HG03045 (cell line): ENCODE results near the gene S100A2.
"Not testable (repeated sequence)": the region's sequence is repeated elsewhere in the genome, so short reads cannot be mapped to it uniquely, and the experiment has no call there.

Experiments used
- ATAC-seq: cut with Tn5 transposase; IDR thresholded peaks from one replicate; pipeline ENCODE4 v1.9.1; 2021; ENCODE audit warnings: mild to moderate bottlenecking, moderate library complexity; ENCODE audit not compliant: unreplicated experiment

The S100A2 gene

GRCh38 chr1:153566414-153567371 lies 1.0 kb upstream of the S100A2 start:
- no peak for ATAC-seq

DNA sequence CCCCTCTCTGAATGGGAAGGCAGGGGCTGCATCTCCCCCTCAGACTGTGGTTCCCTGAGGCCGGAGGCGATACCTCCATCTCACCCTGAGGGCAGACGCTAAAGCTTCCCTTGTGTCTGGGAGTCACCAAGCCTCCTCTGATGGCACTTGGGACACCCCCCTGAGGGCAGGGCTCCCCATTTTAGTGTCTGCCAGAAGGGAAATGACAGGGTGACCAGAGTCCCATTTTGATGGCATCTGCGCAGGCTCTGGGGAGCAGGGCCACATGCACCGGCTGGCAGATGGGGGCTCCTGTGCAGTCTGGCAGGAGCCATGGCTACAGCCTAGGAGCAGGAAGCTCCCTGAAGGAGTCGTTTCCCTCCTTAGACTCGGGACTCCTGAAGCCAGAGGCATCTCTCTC lies 1.7 kb downstream of the S100A2 start:
- no peak for ATAC-seq

DNA sequence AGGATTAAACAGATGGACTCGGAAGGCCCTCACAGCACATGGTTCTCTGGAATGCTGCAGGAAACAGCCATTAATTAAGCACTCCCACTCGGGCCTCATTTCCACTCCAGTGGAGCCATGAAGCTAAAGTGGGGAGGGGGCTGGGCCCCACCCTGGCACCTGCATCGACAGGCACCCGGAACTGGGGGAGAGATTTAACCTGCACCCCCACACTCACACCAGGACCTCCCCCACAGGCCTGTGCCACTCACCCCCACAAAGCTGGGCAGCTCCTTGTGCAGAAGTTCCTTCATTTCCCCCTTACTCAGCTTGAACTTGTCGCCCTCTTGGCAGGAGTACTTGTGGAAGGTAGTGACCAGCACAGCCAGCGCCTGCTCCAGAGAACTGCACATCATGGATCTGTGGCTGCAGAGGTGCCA lies 2.2 kb downstream of the S100A2 start:
- no peak for ATAC-seq

DNA sequence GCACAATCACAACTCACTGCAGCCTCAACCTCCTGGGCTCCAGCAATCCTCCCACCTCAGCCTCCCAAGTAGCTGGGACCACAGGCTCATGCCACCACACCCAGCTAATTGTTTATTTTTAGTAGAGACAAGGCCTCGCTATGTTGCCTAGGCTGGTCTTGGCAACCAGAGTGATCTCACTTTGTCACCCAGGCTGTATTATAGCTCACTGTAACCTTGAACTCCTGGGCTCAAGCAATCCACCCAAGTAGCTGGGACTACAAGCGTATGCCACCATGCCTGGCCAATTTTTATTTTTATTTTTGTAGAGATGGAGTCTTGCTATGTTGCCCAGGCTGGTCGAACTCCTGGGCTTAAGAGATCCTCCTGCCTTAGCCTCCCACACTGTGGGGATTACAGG lies 3.6 kb downstream of the S100A2 start:
- not testable (repeated sequence) for ATAC-seq

DNA sequence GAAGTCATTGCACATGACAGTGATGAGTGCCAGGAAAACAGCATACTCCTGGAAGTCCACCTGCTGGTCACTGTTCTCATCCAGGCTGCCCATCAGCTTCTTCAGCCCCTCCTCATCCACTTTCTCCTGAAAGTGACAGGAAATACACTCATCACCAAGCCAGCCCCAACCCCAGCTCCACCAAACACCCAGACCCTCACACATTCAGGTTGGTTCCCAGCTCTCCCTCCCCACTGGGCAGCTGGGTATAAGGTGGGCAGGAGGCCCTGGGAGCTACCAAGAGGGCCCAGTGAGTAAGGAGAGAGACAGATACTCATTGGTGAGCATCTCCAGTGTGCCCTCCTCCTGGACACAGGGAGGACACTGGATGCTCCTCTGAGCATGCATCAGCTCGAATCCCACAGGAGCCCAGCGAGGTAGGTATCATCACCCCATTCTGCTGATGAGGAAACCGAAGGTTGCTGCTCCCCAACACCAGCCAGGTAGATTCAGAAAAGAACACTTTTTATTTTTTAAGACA lies 4.1 kb downstream of the S100A2 start:
- ATAC-seq, result no peak

DNA sequence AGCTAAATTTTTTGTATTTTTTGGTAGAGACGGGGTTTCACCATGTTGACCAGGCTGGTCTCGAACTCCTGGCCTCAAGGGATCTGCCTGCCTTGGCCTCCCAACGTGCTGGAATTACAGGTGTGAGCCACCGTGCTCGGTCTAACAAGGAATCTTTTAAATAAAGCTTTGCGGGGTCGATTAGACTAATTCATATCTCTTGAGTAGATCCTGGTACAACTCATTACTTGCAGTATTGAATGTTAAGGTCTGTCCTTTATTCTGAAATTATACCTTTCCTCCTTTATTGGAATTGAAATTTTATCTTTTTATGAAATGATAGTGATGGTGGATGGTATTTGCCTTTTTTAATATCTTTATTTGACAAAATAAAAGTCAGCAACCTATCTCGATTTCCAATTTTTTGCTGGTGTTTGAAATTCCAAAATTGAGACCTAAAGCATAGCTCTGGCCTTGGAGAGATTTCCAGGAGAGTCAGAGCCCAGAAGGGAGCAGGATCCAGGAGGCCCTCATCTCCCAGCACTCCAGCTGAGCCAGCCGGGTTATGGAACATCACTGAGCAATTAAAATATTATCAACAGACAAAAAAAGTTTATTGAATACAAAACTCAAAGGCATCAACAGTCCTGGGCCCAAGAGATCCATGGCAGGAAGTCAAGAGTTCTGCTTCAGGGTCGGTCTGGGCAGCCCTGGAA lies 4.7 kb downstream of the S100A2 start:
- no peak for ATAC-seq

DNA sequence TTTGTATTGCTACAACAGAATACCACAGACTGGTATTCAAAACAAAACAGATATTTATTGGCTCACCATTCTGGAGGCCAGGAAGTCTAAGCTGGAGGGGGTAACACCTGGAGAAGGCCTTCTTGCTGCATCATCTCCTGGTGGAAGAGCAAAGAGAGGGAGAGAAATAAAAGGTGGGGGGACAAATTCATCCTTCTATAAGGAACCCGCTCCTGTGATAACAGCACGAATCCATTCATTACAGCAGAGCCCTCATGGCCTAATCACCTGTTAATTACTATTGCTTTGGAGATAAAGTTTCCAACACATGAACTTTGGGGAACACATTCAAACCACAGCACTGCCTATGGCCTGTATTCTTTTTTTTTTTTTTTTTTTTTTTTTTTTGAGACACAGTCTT lies 5.4 kb downstream of the S100A2 start:
- no peak for ATAC-seq

DNA sequence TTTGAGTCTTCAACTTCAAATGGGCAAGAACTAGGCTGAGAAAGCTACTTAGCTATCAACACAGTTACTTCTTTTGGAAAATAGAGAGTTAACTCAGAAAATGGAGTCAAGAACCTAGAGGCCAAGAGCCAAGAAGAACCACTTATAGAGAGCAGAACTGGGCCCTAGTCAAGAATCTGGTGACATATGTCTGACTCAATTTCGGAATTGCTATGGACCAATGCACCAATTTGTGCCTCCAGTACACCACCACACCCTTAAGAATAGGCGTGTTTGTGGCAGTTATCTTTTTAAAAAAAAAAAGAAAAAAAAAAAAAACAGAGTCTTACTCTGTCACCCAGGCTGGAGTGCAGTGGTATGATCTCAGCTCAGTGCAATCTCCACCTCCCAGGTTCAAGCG lies 7.8 kb downstream of the S100A2 start:
- no peak for ATAC-seq

- ATAC-seq, result no peak
Measured at GRCh38 chr1:153556348-153556747, 9.3 kb downstream of the S100A2 start.

DNA sequence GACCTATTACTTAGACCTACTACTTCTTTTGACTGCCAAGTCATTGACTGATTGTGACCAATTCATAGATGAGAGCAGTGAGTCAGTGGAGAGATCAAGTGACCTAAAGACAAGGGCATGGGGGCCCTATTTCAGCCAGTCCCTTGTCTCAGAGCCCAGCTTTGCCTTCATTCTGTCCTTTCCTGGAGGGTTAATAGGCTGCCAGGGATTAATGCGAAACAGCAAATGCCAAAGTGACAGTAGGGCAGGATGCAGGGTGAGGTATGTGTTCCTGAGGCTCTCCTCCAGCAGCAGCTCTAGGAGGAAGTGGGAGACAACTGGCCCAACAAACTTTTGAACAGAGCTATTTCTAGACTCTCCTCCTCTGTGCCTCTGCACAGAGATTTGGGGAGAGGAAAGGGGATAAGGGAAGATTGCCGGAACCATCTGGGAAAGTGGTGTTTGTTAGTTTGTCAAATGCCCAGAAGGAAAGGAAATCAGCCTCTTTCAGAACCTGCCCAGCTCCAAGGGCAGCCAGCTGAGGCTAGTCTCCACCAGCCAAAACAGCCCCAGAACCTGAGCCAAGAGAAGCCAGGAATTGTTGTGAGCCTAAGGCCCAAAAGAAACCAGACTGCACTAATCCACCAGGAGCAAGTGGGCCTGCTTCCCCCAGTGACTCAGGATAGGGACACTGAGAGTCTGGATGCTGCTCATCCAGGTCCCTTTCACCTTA lies 11.7 kb downstream of the S100A2 start:
- no peak for ATAC-seq

- ATAC-seq, result no peak
Measured at GRCh38 chr1:153553096-153553495, 12.5 kb downstream of the S100A2 start.

DNA sequence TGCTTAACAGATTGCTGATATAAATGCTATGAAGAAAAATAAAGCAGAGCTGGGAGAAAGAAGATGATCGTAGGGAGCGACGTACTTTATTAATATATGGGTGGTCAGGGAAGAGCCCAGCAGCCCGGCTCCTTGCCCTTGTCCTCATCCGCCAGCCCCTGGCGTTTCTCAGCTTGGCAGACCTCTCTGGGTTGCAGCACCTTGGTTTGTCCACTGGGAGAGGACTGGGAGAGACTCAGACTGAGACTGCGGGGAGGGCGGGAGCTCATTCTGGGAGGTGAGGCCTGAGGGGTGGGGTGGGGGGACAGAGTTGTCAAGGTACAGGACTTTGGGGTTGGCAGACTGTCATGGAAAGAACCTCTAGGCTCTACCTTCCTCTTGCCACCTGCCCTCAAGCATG lies 13.3 kb downstream of the S100A2 start:
- ATAC-seq, result no peak

GRCh38 chr1:153550827-153551500 lies 14.7 kb downstream of the S100A2 start:
- ATAC-seq, result no peak

- no peak for ATAC-seq
Measured at GRCh38 chr1:153550398-153550758, 15.3 kb downstream of the S100A2 start.

GRCh38 chr1:153549741-153550397 lies 15.8 kb downstream of the S100A2 start:
- no peak for ATAC-seq

DNA sequence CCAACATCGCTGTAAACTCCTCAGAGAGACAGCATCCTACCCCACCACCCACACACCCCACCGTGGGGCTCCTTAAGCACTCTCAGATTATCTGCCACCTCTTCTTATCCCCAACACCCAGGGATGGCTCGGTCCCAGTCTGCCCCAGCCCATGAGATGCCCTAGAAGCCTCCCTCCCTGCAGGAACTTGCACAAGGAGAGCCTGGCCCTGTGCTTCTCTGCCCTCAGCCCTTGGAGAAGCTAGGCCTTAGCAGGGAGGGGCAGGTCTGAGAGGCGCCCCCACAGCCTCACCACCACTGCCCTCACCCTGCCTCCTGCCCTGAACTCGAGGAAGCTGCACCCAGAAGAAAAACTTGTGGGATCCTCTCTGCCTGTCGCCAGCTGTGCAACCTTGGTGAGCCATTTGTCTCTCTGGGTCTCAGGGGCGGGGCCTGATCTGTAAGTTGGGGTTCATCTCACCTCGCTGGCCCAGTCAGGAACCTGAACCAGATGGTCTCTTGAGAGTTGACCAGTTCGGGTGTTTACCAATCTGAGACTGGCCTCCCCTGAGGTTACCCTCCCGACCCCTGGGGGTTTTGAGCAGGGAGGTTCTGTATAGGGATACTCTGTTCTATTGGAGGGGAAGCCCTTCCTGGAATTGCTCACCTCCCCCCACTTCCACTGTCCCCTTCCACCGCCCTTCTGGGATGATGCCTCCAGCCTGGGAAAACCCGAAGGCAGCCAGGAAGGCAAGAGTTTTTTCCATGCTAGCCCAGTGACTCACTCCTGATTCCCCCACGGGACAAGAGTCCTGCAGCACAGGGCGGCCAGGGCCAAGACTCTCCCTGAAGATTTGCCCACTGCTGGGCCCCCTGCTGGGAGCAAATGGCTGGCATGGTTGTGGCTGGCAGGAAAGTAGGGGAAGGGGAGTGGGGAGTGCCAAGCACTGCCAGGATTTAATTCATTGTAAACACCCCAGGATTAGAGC lies 16.6 kb downstream of the S100A2 start, which contains the start of gene S100A3:
Gene S100A3, minus strand, starts transcription at position 537 of the 967 bp plus-strand sequence. CDS start 773 bp downstream, outside the sequence.
- no peak for ATAC-seq

DNA sequence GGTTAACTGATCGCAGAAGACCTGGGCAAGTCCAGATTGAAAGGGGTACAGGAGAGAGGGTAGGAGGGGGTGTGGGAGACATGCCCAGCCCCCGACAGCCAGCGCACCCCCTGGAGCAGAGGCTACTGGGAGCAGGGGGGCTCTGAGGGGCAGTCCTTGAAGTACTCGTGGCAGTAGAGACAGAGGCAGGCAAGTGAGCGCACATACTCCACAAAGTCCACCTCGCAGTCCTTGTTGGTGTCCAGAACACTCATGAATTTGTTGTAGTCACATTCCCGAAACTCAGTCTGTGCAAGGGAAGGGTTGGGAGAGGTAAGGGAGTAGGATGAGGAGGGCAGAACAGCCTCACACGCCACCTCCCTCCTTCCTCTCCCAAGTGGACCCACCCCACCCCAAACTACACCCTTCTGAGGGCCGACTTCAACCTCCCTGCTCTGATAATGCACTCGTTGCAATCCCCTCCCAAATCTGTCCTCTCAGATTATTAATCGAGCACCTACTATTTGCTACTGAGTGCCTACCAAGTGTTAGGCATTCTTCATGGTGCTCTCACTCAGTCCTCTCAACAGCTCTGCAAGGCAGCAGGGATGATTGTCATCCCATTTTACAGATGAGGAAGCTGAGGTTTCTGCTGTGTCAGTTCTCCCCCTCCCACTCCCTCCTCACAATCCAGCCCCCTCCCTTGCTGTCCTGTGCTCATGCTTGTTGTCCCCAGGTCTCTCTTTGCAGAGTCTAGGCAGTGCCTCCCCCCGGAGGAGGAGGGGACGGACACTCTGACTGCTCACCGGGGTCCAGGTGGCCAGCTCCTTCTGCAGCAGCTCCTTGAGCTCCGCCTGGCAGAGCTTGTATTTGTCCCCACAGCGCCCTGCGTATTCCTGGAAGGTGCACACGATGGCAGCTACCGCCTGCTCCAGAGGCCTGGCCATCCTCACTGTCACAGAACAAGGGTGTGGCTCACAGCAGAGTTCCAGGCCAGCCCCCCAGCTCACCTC lies 17.8 kb downstream of the S100A2 start:
- no peak for ATAC-seq
